T-helper 1 cell treated with Interleukin-12 subunit alpha and Interleukin-12 subunit beta and Interleukin-4 antibody, amounts not matched to agents 30 ng/mL and 1 ng/mL, for 36 hours (primary cell): ENCODE data around the gene C16orf82. TPM values are rescaled to one million over a fixed set of nuclear protein-coding genes. Genes with fewer than 3 reads are reported as not detected.

ENCODE experiments used
- intact Hi-C: fragments of 100-400 bp; cut with micrococcal nuclease; formaldehyde crosslinking; loops from one replicate; pipeline ENCODE4 v1.15.1; 2024
- total RNA-seq: library from RNA; stranded (reverse); gene quantifications from 2 replicates; pipeline ENCODE4 v1.2.3, GENCODE V29; 2022

C16orf82 gene
- total RNA-seq, 1 donor from 2014 or later, result not detected

- intact Hi-C loops, result no loop called here
Observed at GRCh38 chr16:27088216-27088615, 21.5 kb downstream of the C16orf82 start.

DNA sequence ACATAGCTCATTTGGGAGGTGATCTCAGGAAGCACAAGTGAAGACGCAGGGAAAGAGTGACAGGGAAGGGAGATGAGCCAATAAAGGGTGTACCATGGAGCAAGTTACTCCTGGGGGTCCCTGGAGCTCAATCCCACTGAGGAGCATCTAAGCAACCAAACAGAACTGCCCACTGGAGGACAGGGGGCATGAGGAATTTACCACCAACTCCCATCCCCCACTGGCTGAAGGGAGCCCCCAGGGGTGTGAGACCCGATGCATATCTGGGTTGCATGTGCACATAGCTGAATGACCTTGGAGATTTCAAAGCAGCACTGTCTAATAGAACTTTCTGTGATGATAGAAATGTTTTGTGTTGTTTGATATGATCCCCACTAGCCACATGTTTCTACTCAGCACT lies 29.6 kb downstream of the C16orf82 start:
- intact Hi-C loops, result no loop called here

GRCh38 chr16:27097800-27098230 lies 31.1 kb downstream of the C16orf82 start:
- intact Hi-C loops, result no loop called here

DNA sequence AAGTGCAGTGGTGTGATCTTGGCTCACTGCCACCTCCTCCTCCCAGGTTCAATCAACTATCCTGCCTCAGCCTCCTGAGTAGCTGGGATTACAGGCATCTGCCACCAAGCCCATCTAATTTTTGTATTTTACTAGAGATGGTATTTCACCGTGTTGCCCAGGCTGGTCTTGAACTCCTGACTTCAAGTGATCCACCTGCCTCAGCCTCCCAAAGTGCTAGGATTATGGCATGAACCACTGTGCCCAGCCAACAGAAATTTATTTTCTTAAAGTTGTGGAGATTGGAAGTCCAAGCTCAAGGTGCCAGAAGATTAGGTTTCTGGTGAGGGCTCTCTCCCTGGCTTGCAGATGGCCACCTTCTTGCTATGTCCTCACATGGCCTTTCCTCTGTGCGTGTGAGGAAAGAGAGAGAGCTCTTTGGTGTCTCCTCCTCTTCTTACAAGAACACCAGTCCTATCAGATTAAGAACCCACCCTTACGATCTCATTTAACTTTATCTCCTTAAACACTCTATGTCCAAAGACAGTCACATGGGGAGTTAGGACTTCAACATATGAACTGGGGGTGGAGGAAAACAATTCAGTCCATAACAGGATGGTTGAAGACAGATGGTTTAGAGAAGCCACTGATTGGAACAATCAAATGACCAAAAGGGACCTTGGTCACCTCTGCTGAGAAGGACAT lies 31.8 kb downstream of the C16orf82 start:
- intact Hi-C loops, result no loop called here

DNA sequence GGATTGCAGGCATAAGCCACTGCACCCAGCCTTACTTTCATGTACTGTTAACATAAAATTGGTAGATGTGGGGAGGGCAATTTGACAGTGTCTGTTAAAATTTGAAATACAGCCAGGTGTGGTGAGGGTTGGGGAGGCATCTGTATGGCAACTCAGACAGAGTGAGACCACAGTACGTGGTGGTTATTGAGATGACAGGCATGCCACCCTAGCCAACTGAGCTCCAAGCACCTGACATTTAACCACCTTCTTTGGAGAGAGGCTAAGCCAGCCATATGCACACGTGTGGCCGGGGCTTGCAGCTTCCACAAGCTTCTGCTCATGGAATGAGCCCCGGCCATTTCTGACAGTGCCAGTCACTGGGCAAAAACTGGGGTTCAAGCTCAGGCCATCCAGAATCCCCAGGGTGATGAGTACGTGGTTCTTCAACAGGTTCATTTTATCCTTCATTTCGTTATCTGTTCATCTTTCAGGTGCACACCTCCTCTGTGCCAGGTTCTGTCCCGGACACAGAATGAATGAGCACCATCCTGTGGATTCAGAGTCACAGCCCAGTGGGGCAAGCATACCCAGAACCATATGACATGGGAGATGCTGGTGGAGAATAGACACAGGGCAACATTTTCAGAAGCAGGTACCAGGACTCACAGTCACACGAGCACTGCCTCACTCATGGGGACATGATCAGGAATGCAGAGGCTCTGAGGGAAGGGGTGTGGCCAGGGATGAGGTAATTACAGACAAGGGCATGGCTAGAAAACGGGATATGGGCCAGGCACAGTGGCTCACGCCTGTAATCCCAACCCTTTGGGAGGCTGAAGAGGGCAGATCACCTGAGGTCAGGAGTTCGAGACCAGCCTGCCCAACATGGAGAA lies 36.2 kb downstream of the C16orf82 start:
- intact Hi-C loops, result no loop called here

GRCh38 chr16:27103954-27104353 lies 37.2 kb downstream of the C16orf82 start:
- intact Hi-C loops, result no loop called here

GRCh38 chr16:27106305-27106704 lies 39.6 kb downstream of the C16orf82 start:
- intact Hi-C loops, result no loop called here

DNA sequence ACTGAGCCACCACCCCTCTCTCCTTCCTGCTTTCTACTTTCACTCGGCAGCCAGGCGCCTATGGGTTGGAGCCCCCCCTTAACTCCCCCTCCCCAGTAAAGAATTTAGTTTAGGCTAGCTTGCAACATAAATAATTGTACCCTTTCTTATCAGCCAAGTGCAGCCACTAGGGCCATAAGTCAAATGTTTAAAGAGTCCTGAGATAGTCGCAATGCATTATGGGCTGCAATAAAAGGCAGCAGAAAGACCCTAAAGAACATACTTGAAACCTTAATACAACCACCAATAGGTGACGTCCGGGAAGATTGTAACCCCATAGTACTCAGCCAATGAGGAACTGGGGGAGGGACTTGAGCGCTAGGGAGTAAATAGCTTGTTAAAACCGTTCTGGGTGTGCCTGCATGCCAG lies 40.5 kb downstream of the C16orf82 start:
- intact Hi-C loops, result no loop called here

DNA sequence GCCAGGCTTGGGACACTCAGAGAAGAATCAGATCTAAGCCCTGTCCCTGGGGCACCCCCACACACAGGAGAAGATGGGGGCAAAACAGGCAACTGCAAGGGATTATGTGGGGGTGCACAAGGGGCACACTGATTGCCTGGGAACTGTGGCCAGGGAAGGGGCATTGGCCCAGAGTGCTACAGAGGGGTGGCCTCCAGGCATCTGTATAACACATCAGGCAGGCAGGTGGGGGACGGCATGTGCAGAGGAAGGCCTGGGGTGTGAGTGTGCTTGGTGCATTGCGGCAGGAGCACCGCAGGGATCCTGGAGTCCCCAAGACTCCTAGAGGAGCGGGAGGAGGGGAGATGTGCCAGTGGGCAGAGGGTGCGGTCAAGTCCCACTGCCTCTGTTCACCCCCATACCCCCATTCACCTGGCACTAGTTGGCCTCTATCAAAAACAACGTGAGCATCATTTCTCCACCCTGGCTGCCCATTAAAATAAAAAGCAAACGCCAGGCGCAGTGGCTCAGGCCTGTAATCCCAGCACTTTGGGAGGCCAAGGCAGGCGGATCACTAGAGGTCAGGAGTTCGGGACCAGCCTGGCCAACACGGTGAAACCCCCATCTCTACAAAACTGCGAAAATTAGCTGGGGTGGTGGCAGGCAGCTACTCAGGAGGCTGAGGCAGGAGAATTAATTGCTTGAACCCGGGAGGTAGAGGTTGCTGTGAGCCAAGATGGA lies 41.5 kb downstream of the C16orf82 start:
- intact Hi-C loops, result loop anchor here (2.0 kb wide), 1 partner anchor 1831 kb away; no protein-coding TSS in a partner anchor

GRCh38 chr16:27108826-27109665 lies 42.3 kb downstream of the C16orf82 start:
- intact Hi-C loops, result loop anchor here (1.0 to 2.0 kb wide), 2 partner anchors 1271 to 1832 kb away; no protein-coding TSS in a partner anchor

DNA sequence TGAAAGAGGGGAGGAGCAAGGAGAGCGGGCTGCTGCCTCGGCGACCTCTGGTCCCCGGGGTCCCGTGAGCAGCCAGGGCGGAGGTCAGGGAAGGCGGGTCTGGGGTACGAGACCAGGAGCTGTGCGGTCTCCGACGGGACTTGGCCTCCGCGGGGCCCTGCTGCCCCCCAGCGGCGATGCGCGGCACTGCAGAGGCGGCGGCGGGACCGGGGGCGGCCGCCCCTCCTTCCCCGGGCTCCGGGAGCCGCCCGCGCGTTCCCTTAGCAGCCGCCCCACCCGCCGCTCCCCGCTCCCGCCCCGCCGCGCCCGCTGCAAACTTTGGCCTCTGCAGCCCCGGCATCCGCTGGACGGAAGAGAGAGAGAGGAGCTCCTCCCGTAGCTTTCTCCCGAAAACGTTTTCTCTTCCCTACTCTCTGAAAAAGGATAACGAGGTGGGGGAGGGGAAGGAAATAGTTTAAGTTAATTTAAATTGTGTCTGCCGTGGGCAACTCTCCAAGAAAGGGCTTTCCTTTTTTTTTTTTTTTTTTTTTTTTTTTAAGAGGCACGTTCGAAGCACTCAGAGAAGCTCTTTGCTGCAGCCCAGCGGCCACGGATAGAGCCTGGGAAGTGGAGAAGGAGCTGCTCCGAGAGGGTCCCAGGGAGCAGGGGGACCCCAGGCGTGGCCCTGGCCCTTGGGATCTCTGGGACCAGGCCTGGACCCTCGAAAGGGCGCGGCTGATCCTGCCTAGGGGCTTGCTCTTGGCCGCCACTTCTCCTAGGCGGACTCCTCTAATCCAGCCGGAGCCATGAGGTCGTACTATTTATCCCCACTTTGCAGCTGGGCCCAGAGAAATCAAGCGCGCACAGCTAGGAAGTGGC lies 43.2 kb downstream of the C16orf82 start:
- intact Hi-C loops, result loop anchor here (1.0 to 2.0 kb wide), 3 partner anchors 1272 to 1877 kb away; no protein-coding TSS in a partner anchor

GRCh38 chr16:27110524-27110896 lies 43.8 kb downstream of the C16orf82 start:
- intact Hi-C loops, result loop anchor here (1.0 kb wide), 1 partner anchor 1877 kb away; no protein-coding TSS in a partner anchor

DNA sequence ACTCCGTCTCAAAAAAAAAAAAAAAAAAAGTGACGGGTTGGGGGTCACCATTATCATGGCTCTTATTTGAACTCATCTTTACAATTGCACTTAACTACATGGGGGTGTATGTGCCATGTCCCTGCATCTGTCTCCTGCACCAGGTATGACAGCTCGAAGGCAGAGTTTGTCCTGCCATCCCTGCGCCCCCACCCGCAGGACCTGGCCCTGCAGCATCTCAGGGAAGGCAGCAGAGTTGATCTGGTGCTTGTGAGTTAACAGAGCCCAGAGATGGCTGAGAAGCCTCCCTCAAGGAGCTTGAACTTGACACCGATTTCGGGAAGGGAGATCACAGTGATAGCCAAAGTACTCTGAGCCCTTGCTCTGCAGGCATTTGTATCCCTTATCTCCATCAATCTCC lies 44.8 kb downstream of the C16orf82 start:
- intact Hi-C loops, result no loop called here

- intact Hi-C loops, result no loop called here
Observed at GRCh38 chr16:27112093-27112811, 45.5 kb downstream of the C16orf82 start.

GRCh38 chr16:27113341-27113841 lies 46.7 kb downstream of the C16orf82 start:
- intact Hi-C loops, result no loop called here

GRCh38 chr16:27114006-27114405 lies 47.3 kb downstream of the C16orf82 start:
- intact Hi-C loops, result no loop called here

GRCh38 chr16:27118526-27118925 lies 51.8 kb downstream of the C16orf82 start:
- intact Hi-C loops, result no loop called here
